GM19099 (cell line): ENCODE results near the gene SMO.

ENCODE experiments used
- POLR2A ChIP-seq: IDR thresholded peaks from 3 replicates; pipeline ENCODE4 v1.6.1; 2011; ENCODE audit warnings: low read depth; ENCODE audit not compliant: insufficient read length; ENCODE audit errors: extremely low read depth

The SMO gene

DNA sequence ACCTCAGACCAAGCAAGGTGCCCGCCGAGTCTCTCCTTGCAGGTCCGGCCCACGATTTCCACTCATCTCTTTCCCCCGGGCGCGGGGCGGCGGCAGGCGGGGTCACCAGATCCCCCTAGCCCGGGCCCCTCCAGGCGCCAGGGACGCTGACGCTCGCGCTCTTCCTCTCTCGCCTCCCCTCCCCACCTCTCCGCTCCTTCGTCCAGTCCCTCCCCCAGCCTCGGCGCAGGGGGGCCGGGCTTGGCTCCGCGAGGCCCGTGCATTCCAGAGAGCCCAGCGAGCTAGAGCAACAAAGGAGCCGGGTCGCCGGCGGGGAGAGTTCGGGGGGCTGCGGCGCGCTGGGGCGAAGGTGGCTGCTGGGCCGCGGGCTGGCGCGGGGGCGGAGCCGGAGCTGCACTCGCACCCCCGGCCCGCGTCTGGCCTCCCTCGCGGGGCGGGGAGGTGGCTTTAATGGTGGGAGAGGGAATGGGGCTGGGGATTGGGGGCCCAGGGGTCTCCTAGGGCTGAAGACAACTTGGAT lies at the start of gene SMO:
Gene SMO, plus strand, starts transcription at position 262 of the 520 bp plus-strand sequence. CDS start 519 bp downstream, outside the sequence.
- no peak for TF ChIP-seq POLR2A

DNA sequence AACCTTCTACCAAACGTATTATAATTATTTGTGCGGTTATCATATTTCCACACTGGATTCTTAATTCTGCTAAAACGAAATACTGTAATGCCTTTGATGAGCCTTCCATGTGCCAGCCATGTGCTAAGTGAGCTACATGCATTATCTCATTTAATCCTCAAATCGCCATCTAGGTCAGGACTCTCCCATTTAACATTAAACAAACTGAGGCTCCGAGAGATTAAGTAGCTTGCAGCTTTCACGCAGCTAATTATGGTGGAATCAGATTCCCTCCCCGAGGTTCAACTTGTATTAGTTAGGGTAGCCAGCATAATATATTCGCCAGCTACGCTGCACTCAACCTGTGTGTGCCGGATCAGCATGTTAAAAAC lies 44.7 kb upstream of the SMO start:
- TF ChIP-seq POLR2A, result no peak

DNA sequence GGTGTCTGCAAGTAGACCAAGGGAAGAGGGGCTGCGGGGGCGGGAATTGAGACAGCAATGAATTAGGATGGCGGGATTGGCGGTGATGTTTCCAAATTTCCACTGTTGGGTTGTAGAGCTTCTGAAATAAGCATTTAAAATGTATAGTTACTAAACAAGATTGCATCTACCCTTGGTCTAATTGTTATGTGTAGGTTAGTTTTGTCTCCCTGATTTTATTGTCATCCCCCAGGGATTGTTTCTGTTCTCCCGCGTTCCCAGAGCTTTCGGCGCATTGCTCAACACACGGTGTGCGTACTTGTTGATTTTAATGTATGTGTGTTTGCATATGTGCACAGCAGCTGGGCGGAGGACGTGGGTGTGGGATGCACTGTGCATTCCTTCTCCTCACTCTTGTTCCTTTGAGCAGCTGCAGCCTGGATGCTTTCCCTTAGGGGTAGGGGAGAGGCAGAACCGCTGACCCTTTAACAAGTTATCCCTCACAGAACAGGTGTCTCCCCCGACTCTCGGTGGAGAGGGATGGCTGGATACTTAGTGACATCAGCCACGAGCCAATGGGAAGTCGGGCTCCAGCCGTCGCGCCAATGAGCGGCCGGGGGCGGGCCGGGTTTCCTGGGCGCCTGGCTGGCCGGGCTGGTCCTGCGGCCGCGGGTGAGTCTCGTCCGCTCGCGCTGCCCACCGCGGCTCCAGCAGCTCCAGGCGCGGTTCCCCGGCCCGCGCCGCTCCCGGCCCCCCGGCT lies 44.2 kb upstream of the SMO start, which contains the start of gene TSPAN33:
Gene TSPAN33, plus strand, starts transcription at position 613 of the 739 bp plus-strand sequence. CDS start 274 bp downstream, outside the sequence.
- TF ChIP-seq POLR2A, result peak; percentile 62

DNA sequence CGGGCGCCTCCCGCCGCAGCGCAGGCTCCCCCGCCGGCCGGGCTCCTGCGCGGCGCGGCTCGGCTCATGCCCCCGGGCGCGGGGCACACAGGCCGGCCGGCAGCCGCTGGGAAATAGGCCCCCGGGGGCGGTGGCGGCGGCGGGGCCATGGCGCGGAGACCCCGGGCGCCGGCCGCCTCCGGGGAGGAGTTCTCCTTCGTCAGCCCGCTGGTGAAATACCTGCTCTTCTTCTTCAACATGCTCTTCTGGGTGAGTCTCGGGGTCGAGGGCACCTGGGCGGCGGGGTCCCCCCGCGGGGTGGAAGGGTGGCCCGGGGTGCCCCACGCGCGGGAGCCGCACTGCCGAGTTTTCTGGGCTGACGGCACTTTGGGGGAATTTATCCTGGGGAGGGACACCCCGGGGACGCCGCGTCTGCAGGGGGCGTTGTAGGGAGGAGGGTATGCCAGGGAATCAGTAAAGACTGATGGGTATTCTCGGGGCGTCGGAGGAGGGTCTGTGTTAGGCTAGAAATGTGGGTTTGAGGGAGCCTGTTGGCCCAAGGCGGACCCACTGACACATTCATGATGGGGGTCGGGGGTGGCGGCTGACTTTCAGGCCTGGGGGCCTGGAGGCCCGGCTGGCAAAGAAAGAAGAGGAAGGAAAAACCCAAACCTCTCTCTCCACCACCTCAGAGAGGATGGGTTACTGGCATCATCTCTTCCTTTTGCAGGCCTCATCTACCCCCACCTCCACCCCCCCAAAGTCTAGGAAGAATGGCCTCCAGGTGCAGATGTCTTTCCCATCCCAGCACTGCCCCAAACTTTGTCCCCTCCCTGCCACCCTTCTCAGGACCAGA lies 43.4 kb upstream of the SMO start:
- no peak for TF ChIP-seq POLR2A

DNA sequence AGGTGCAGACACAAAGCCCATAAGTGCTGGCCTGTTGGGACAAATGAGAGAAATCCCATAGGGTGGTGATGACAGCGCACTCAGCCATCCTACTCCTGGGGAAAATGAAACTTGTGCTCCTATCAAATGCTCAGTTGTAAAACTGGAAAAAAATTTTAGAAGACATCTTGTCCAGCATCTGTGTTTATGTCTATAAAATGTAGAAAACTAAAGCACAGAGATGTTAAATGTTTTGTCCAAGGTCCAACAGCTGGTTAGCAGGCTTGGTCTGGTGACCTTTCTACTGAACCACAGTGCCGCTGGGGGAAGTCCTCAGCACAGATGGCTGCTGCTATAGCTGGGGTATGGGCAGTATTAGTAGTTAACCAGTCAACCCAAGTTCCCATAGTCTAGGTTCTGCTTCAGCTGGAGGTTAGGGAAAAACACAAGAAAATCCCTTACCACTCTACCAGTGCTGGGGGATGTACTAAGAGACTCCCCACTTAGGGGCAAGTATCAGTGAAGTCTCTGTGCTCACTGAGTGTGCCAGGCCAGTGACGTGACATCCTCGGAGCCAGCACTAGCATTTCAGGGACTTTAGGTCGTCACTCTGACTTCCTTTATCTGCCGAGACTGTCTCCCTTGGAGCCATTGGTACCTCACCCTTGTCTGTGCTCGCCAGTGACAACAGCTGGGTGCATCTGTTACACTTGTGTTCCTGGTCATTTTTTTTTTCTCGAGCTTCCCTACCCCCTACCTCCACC lies 42.0 kb upstream of the SMO start:
- peak; percentile 61 for TF ChIP-seq POLR2A

DNA sequence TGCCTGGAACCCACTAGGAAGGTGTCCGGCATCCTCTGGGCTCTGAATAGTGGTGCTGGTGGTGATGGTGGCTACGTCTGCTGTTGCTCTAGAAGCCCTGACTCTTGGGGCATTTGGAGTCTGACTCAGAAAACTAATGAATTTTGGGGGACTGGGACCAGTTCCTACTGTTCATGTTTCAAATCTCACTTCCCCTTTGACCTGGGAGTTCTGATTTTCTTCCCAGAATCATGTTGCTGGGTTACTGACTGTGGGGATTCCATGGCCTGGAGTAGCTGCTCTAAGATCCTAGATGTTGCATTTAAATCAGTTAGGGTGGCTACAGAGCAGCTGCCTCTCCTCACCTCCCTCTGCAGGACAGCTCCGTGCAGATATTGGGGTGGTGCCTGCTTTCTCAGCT lies 40.7 kb upstream of the SMO start:
- peak; percentile 21 for TF ChIP-seq POLR2A

DNA sequence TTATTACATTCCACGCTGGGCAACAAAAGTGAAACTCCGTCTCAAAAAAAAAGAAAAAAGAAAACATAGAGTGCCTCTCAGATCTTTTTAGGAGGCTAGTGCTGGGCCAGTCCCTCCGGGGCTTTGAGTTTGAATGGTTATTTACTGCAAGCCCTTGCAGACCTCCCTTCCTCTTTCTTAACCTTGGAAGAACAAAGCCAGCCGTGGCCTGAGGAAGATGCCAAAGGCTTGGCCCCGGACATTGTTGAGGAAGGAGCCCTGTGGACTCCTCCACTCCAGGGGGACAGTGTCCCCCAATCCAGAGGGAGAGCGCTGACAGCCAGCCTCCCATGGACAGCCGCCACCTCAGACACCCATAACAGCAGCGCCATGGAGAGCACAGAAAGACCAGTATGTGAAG lies 38.9 kb upstream of the SMO start:
- no peak for TF ChIP-seq POLR2A

DNA sequence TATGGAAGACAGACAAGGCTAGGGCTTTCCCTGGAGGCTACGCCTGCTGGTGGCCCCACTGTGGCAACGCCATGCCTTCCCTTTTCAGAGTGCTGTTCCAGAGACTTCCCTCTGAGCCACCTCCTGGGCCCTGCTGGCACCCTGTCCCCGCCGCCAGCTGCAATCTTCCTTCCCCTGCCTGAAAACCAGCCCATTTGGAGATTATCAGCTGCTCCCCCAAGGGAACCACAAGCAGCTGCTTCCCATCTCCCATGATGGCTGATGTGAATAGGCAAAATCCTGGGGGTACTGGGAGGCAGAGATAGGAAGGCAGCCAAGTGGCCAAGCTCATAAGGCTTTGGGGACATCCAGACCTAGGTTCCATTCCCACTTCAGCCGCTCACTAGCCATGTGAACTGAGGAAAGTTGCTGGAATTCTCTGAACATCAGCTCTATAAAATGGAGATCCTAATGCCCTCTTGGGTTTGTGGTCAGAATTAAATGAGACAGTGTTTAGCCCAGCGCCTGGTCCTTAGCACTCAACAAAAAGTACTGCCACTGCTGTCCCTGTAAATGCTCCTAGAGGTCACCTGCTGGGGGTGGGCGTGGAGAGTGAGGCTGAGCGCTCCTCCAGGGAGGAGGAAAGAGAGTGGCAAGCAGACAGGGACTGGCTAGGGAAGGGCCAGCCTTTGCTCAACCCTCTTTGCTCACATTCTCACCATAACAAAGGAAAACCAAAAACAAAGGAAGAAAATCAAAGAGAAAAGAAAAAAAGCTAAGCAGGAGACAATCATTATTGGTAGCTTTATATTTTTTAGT lies 38.0 kb upstream of the SMO start:
- no peak for TF ChIP-seq POLR2A

DNA sequence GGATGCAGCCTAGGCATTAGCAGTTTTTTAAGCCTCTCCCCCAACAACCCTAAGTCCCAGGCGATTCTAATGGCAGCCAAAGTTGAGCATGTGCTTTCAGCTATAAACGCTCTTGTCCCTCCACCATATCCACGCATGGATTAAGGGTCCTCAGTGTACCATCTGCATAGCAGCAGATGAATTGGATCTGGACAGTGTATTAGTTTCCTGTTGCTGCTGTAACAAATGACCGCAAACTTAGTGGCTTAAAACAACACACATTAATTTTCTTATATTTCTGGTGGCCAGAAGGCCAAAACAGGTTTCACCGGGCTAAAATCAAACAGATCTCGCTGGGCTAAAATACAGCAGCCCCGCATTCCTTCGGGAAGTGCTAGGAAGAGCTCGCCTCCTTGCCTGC lies 30.8 kb upstream of the SMO start:
- TF ChIP-seq POLR2A, result no peak

DNA sequence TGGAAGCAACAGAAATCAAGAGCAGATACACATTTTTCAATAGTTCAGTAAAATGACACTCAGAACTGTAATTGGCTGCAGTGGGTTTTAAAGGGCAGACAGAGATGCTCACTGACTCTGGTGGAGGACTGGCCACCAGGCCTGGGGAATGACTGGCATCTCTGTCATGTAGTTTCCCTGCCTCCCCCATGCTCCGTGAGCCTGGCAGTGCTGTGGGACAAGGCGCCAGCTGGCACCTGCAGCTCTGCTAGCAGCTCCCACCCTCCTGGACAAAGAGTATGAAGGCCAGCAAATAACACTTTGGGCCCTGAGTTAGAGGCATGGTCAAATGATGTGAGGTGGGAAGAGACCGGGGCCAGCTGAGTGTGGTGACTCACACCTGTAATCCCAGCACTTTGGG lies 28.9 kb upstream of the SMO start:
- no peak for TF ChIP-seq POLR2A

DNA sequence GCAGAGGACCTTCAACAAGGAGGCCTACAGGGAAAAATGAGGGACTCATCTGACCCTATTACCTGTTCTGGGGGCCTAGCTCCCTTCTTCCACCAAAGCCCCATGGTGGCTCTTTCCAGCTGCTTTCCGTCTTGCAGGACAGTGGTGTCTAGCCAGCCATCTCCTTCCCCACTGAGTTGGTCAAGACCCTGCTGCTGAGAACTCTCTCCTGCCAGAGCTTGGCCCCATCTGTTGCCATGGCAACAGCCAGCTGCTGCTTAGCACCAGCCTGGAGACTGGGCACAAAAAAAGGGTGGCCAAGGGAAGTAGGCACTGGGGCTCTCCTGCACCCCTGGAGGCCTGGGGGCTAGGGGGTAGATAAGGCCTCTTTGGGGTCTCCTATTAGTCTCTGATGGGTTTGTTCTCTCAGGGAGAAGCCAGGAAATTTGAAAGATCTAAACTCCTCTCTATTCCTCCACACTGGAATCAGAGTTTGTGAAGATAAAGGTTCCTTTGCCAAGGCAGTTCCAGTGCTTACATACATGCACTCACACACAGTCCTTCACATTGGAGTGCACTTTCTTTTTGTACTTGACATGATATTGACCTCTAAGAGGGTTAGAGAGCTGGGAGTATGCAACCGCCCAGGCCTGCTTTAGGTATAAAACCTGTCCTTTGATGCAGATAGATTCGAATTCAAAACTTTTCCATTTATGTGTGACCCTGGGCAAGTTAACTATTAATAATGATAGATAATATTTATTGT lies 28.1 kb upstream of the SMO start:
- TF ChIP-seq POLR2A, result no peak

DNA sequence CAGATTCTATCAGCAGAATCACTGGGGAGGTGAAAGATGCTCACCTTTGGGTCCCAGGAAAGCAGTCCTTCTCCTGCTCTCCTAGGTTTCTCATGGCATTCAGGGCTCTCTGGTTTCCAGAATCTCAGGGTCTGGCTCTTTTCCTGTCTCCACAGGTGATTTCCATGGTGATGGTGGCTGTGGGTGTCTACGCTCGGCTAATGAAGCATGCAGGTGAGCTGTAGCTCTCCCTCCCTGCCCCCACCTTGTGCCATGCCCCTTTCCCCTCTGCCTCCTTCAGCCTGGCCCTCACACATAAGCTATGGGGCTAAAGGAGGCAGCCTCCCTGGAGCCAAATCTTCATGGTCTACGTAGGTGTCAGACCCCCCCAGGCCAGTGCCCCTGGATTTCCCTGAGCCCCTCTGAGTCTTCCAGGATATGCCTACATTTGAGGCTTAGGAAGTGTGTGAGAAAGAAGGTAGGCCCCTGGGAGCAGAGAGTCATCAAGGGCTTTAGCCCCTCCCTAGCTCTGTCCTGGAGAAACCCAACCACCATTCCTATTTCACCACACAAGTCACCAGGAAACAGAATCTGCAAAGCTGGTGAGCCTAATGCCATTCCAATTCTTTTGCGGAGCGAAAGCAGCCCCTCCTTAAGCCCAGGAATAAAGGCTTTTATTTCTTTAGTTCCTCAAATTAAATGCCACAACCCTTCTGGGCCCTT lies 26.8 kb upstream of the SMO start:
- TF ChIP-seq POLR2A, result no peak

DNA sequence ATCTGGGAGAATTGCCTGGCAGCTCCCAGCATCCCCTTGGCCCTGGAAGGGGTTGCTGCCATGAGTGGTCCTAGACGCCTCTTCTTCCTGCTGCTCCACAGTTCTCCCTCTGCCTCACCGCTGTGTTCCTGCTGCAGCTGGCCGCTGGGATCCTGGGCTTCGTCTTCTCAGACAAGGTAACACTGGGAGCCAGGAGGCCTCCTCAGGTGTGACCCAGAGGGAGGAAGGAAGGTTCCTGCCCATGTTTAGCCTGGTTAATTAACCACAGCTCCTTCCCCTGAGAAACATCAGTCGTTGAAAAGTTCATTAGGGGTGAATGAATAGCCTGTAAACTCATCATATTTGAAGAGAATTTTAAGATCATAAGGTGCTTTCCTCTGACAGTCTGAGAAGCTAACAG lies 25.7 kb upstream of the SMO start:
- TF ChIP-seq POLR2A, result no peak
